Stimulated activated CD8-positive, alpha-beta memory T cell treated with anti-CD3 and anti-CD28 coated beads, Interleukin-4, amount 100 ng/mL, for 48 hours (primary cell): Measurements from ENCODE around the gene PSME3.
"Not testable (repeated sequence)": the region's sequence is repeated elsewhere in the genome, so short reads cannot be mapped to it uniquely, and the experiment has no call there.

Experiments used
- DNase-seq: peaks from one replicate; pipeline ENCODE4 v3.0.0-alpha.2; 2020

PSME3 gene

DNA sequence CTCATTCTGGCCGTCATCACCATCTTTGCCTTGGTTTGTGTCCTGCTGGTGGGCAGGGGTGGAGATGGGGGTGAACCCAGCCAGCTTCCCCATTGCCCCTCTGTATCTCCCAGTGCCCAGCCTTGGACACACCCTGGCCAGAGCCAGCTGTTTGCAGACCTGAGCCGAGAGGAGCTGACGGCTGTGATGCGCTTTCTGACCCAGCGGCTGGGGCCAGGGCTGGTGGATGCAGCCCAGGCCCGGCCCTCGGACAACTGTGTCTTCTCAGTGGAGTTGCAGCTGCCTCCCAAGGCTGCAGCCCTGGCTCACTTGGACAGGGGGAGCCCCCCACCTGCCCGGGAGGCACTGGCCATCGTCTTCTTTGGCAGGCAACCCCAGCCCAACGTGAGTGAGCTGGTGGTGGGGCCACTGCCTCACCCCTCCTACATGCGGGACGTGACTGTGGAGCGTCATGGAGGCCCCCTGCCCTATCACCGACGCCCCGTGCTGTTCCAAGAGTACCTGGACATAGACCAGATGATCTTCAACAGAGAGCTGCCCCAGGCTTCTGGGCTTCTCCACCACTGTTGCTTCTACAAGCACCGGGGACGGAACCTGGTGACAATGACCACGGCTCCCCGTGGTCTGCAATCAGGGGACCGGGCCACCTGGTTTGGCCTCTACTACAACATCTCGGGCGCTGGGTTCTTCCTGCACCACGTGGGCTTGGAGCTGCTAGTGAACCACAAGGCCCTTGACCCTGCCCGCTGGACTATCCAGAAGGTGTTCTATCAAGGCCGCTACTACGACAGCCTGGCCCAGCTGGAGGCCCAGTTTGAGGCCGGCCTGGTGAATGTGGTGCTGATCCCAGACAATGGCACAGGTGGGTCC is 18.4 kb downstream of the PSME3 start:
- DNase-seq = not testable (repeated sequence)

DNA sequence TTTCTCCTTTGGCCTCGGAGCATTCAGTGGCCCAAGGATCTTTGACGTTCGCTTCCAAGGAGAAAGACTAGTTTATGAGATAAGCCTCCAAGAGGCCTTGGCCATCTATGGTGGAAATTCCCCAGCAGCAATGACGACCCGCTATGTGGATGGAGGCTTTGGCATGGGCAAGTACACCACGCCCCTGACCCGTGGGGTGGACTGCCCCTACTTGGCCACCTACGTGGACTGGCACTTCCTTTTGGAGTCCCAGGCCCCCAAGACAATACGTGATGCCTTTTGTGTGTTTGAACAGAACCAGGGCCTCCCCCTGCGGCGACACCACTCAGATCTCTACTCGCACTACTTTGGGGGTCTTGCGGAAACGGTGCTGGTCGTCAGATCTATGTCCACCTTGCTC is 19.2 kb downstream of the PSME3 start:
- no peak for DNase-seq

DNA sequence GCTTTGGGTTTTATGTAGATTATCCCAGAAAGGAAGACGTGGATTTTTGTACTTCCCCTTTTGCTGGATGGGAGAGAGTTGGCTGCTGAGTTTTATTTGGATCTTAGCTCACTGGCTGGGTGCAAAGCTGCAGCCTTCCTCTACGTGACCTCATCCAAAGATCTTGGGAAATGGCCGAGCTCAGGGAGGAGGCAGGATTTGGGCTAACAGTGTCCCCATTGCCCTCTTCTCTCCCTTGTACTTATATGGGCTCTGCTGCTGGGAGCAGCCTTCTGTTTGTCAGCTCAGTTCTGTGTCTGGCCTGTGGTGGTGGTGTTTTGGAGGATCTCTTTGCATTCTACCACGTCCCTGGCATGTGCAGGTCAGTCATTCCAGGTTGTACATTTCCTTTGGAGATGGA is 19.8 kb downstream of the PSME3 start:
- DNase-seq = no peak

DNA sequence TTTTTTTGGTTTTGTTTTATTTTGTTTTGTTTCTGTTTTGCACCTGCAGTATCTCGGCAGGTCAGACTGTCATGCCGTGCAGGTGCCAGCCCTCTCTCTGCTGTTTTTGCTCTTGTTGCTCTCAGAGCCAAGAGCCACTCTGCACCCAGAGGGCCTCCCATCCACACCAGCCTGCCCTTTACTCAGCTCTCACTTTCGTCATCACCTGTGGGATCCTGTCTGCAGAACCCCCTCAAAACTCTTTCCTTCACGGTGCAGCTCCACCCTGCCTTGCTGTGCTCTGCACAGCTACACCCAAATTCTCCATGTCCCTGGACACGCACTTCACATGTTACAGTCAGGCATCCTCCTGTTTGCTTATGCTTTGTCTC is 20.4 kb downstream of the PSME3 start:
- DNase-seq = no peak

DNA sequence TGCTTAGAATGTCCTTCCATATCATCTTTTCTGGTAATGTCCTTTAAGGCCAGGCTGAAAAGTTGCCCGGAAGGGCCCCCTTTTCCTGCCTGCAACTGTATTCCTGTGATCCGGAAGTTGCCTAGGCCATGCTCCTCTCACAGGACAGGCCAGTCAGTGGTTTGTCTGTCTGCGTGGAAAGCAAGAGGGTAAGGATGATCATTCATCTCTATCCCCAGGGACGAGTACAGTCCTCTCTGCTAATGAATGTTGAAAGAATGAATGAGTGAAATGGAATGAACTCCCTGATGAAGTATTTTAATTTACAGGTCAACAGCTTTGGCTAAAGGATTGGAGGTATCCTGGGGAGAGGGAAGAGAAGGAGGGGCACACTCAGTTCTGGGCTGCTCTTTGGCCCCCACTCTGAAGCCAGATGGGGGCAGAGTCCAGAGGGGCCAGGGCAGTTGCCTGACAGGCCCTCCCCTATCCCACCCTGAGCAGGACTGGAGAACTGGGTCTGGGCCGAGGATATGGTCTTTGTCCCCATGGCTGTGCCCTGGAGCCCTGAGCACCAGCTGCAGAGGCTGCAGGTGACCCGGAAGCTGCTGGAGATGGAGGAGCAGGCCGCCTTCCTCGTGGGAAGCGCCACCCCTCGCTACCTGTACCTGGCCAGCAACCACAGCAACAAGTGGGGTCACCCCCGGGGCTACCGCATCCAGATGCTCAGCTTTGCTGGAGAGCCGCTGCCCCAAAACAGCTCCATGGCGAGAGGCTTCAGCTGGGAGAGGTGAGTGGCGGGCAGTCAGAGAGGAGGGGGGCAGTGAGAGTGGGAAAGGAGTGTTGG is 21.0 kb downstream of the PSME3 start:
- no peak for DNase-seq

DNA sequence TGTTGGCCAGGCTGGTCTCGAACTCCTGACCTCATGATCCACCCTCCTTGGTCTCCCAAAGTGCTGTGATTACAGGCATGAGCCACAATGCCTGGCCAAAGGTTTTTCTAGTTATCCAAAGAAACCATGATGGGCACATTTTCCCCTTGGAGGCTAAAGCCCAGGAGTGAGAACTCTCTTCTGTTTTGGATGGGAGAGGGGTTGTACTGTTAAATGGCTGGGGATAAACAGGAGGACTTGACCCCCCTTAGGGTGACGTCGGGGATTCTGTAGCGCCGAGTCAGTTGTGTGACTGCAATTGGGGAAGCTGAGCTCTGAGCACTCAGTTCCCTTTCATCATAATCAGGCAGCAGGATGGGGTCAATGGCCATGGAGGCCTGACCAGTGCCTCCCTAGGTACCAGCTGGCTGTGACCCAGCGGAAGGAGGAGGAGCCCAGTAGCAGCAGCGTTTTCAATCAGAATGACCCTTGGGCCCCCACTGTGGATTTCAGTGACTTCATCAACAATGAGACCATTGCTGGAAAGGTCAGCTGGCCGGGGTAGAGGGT is 21.9 kb downstream of the PSME3 start:
- no peak for DNase-seq

DNA sequence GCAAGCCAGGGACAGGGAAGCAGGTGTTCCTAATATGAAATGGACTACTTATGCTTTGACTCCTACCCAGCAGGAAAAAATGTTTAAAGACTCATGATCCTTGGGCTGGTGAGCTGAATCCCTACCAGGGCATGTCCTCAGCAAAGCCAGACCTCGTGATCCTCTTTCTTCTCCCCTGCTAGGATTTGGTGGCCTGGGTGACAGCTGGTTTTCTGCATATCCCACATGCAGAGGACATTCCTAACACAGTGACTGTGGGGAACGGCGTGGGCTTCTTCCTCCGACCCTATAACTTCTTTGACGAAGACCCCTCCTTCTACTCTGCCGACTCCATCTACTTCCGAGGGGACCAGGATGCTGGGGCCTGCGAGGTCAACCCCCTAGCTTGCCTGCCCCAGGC is 22.9 kb downstream of the PSME3 start:
- not testable (repeated sequence) for DNase-seq

DNA sequence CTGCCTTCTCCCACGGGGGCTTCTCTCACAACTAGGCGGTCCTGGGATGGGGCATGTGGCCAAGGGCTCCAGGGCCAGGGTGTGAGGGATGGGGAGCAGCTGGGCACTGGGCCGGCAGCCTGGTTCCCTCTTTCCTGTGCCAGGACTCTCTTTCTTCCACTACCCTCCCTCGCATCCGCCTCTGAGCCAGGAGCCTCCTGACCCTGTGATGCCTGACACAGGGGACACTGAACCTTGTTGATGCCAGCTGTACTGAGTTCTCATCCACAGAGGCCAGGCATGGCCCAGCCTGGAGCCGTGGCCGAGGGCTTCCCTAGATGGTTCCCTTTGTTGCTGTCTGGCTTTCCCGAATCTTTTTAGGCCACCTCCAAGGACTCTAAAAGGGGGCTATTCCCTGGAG is 23.3 kb downstream of the PSME3 start:
- DNase-seq = not testable (repeated sequence)

DNA sequence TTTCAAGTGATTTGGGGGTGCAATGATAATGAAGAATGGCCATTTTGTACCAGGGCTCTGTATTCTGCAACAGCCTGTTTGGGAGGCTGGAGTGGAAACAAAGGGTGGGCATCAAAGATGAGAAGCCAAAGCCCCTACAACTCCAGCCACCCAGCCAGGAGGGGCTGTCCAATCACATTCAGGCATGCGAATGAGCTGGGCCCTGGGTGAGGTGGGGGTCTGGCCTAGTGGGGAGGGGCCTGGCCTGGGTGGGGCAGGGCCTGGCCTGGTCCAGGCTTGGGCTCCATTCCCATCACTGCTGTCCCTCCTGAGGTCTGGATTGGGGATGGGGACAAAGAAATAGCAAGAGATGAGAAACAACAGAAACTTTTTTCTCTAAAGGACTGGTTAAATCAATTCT is 24.2 kb downstream of the PSME3 start:
- DNase-seq = no peak

DNA sequence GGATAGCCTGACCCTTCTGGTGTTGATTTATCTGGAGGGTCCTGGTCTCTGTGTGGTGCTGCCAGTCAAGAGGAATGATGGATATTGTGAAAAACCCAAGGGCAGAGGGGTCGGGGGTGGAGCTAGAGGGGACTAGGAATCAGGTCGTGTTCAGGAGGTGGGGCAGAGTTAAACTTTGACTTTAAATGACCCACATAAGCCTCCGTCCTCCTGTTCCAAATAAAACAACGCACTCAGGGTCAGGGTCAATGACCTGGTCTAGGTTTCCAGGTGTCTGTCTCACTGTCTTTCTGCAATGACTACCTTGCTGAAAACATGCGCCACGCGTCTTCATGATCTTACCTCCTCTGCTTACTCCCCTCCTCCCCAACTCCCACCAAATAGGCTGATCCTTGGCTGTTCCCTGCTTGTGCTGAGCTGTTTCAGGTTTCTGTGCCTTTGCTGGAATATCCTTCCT is 32.5 kb downstream of the PSME3 start:
- DNase-seq = no peak

DNA sequence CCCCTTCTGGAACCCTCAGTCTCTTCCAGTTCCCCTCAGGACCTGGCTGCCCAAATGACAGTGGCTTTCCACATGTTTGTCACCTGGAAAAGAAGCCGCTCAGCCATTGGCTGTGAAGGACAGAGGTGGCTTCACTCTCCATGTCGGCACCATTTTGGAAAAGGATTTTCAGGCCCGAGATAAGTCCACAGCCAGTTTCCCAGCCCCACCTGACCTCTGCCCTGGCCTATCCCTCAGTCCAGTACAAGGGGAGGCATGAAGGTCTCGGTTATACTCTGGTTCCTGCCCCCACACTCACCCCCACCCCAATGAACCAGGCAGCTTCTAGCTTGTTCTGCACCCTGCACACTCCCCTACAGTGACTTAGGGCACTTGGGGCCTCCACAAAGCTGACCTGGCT is 33.0 kb downstream of the PSME3 start:
- DNase-seq = no peak

DNA sequence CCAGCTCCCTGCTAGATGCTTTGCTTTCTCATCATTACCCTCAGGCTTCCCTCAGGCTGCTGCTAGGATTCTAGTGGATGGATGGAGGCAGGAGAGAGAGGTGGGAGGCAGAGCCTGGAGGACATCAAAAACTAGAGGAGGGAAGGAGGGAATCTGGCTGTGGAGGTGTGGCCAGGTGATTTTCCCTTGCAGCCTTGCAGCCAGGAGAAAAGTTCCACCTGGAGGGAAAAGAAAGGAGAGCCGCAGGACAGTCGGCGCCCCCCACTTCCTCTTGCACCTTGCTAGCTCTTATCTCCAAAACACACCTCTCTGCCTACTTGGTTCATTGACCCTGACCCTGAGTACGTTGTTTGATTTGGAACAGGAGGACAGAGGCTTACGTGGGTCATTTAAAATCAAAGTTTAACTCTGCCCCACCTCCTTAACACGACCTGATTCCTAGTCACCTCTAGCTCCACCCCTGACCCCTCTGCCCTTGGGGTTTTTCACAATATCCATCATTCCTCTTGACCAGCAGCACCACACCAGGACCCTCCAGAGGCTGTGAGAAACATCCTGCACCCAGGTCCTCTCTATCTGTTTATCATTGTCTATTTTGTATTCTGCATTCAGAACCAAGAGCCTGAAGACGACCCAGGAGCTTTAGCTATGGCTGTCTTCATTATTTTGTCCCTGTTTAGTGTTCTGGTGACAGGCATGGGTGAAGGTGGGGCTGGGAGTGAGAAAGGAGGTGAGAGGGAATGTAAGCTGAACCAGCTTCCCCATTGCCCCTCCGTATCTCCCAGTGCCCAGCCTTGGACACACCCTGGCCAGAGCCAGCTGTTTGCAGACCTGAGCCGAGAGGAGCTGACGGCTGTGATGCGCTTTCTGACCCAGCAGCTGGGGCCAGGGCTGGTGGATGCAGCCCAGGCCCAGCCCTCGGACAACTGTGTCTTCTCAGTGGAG is 33.7 kb downstream of the PSME3 start:
- DNase-seq = no peak

DNA sequence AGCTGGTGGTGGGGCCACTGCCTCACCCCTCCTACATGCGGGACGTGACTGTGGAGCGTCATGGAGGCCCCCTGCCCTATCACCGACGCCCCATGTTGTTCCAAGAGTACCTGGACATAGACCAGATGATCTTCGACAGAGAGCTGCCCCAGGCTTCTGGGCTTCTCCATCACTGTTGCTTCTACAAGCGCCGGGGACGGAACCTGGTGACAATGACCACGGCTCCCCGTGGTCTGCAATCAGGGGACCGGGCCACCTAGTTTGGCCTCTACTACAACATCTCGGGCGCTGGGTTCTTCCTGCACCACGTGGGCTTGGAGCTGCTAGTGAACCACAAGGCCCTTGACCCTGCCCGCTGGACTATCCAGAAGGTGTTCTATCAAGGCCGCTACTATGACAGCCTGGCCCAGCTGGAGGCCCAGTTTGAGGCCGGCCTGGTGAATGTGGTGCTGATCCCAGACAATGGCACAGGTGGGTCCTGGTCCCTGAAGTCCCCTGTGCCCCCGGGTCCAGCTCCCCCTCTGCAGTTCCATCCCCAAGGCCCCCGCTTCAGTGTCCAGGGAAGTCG is 34.6 kb downstream of the PSME3 start:
- DNase-seq = not testable (repeated sequence)

DNA sequence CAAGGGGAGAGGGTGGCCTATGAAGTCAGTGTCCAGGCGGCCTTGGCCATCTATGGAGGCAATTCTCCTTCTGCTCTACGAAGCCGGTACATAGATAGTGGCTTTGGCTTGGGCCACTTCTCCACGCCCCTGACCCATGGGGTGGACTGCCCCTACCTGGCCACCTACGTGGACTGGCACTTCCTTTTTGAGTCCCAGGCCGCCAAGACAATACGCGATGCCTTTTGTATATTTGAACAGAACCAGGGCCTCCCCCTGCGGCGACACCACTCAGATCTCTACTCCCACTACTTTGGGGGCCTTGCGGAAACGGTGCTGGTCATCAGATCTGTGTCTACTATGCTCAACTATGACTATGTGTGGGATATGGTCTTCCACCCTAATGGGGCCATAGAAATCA is 35.1 kb downstream of the PSME3 start:
- DNase-seq = no peak

DNA sequence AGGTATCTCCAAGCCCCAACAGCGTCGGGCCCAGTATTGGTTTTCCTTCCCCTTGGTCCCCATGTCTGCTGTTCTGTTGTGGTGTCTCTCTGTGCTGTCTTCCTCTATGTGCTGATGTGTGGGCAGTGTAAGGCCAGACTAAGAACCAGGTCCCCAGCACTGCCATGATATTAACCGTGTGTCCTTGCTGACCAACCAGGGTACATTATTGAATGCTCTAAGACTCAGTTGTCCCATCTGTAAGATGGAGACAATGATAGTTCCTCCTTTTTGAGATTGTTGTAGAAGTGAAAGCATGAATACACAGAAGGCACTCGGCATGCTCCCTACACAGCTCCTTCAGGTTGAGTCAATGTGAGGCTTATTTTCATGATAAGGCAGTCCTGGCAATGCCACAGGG is 38.5 kb downstream of the PSME3 start:
- no peak for DNase-seq

DNA sequence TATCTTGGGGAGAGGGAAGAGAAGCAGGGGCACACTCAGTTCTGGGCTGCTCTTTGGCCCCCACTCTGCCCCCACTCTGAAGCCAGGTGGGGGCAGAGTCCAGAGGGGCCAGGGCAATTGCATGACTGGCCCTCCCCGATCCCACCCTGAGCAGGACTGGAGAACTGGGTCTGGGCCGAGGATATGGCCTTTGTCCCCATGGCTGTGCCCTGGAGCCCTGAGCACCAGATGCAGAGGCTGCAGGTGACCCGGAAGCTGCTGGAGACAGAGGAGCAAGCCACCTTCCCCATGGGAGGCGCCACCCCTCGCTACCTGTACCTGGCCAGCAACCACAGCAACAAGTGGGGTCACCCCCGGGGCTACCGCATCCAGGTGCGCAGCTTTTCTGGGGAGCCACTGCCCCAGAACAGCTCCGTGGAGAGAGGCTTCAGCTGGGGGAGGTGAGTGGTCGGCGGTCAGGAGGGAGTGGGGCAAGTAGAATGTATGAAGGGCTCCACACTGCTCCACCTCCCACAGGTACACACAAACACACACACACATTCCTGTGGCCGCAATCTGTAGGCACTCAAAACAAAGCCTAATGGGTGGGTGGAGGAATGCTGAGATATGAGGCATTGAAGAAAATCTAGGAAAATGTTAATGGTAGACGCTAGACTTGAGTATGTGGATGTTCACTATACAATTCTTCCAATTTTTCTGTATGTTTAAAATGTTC is 39.2 kb downstream of the PSME3 start:
- DNase-seq = no peak

DNA sequence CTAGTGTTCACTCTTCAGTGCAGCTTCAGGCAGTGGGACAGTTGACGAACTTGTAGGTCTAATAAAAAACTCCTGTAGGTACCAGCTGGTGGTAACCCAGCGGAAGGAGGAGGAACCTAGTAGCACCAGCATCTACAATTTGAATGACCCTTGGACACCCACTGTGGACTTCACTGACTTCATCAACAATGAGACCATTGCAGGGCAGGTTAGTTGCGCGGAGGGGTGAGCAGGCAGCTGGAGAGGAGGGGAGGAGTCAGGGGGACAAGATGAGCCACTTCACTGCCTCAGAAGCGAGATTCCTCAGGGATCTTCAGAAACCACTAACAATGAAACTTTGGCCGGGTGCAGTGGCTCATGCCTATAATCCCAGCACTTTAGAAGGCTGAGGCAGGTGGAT is 40.1 kb downstream of the PSME3 start:
- DNase-seq = no peak

DNA sequence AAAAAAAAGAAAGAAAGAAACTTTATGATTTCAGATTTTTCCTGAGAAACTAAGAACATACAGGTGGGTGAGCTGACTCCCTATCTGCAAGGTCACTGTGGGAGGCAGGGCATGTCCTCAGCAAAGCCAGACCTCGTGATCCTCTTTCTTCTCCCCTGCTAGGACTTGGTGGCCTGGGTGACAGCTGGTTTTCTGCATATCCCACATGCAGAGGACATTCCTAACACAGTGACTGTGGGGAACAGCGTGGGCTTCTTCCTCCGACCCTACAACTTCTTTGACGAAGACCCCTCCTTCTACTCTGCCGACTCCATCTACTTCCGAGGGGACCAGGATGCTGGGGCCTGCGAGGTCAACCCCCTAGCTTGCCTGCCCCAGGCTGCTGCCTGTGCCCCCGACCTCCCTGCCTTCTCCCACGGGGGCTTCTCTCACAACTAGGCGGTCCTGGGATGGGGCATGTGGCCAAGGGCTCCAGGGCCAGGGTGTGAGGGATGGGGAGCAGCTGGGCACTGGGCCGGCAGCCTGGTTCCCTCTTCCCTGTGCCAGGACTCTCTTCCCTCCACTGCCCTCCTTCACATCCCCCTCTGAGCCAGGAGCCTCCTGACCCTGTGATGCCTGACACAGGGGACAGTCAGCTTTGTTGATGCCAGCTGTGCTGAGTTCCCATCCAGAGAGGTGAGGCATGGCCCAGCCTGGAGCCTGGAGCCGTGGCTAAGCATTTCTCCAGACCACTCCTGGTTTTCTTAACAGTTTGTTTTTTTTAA is 40.9 kb downstream of the PSME3 start:
- DNase-seq = not testable (repeated sequence)

DNA sequence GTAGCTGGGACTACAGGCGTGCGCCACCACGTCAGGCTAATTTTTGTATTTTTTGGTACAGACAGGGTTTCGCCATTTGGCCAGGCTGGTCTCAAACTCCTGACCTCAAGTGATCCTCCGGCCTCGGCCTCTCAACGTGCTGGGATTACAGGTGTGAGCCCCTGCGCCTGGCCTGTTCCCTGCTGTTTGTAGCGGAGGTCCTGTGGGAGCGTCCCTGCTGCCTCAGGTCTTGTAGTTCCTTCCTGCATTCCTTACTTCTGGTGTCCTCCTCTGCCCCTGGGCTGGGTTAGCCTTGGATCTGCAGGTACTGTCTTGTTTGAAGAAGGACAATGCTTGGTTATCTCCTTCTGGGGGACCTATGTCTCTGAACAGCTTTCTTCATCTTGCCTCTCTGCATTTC is 43.8 kb downstream of the PSME3 start:
- DNase-seq = no peak

DNA sequence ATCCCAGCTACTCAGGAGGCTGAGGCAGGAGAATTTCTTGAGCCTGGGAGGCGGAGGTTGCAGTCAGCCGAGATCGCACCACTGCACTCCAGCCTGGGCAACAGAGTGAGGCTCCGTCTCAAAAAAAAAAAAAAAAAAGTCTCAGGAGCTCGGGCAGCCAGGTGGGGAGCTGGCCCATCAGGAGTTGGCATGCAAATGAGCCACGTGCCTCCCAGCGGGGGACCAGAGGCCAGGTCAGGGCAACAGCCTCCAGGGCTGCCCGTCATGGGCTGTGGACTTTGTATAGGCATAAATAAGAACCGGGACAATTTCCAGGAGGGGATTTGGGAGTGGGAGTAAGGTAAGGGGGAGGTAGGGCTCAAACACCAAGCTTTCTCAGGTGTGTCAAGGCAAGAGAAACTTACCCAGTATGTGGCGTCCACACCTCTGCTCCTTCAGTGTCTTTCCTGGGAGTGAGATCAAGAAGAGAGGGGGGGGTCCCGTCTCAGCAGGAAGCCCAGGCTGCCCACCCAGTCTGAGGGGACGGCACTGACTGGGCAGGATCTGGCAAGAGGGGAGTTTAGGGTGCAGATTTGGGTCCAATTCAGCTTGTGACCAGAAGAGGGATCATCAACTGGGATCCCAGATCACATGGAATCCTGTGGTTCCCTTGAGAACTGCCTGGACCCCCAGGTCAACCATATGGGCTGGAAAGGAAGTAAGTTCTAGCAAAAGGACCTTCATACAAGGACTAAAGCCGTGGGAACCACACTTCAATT is 45.1 kb downstream of the PSME3 start:
- DNase-seq = no peak
